ENCODE data around the gene ZBED1.
"Not testable (repeated sequence)": the region's sequence is repeated elsewhere in the genome, so short reads cannot be mapped to it uniquely, and the experiment has no call there.

- not testable (repeated sequence) for TF ChIP-seq CTCF (IDR thresholded peaks at IDR 0.05; ENCODE audit: insufficient read depth, low read length, poor library complexity, severe bottlenecking); EZH2phosphoT487 (conservative IDR thresholded peaks at IDR 0.05; ENCODE audit: low read length)
Measured at GRCh38 chrX:2534261-2535021, 33.7 kb upstream of the ZBED1 start.
